ENCODE results near the gene CKS1B. TPM values are rescaled to one million over a fixed set of nuclear protein-coding genes. Genes with fewer than 3 reads are reported as not detected.

The CKS1B gene
- total RNA-seq, 4 donors from 2014 or later, result 34.9 to 72.8 (median 55.3) TPM

GRCh38 chr1:155022136-155022926 is 47.9 kb downstream of the CKS1B start:
- TF ChIP-seq POLR2A (IDR thresholded peaks at IDR 0.05) (no peak), CTCF (IDR thresholded peaks at IDR 0.05) (no peak)
- Histone ChIP-seq H3K27me3 (no peaks in the 10 kb centered on the region), H3K4me1 (peaks cover 20 to 77% (median 35%) of the 10 kb centered on the region in 3 donors), H3K4me3 (no peak overlapping the region), H3K27ac (peak overlapping the region in 1 of 4 donors; percentile 20), H3K36me3 (peaks cover 0 to 17% (median 0%) of the 10 kb centered on the region in 3 donors), H3K9me3 (no peaks in the 10 kb centered on the region)
- WGBS, 2 donors, result 71 to 74% methylated on average over 6 to 8 of the region's 8 CpGs
- no peak for DNase-seq
- intact Hi-C loops (cut with DNase I), result no loop called here

- Histone ChIP-seq H3K36me3 (peaks cover 0 to 17% (median 0%) of the 10 kb centered on the region in 3 donors), H3K27me3 (no peaks in the 10 kb centered on the region), H3K4me3 (no peak overlapping the region), H3K4me1 (peaks cover 16 to 71% (median 29%) of the 10 kb centered on the region in 3 donors), H3K27ac (peak overlapping the region in 1 of 4 donors; percentile 20), H3K9me3 (no peaks in the 10 kb centered on the region)
- intact Hi-C loops (cut with DNase I), result no loop called here
- DNase-seq, result no peak
- TF ChIP-seq POLR2A (IDR thresholded peaks at IDR 0.05) (no peak), CTCF (IDR thresholded peaks at IDR 0.05) (no peak)
- WGBS, 2 donors, result 28 to 39% methylated on average over 2 to 3 of the region's 4 CpGs
Observed at GRCh38 chr1:155022927-155023236, 48.4 kb downstream of the CKS1B start.

GRCh38 chr1:155023627-155024026 is 49.1 kb downstream of the CKS1B start:
- Histone ChIP-seq H3K36me3 (peaks cover 0 to 9% (median 0%) of the 10 kb centered on the region in 3 donors), H3K27me3 (no peaks in the 10 kb centered on the region), H3K4me1 (peaks cover 8 to 64% (median 22%) of the 10 kb centered on the region in 3 donors), H3K27ac (no peak overlapping the region), H3K4me3 (no peak overlapping the region), H3K9me3 (no peaks in the 10 kb centered on the region)
- DNase-seq, result no peak
- 78 to 79% methylated on average over 4 to 5 of the region's 5 CpGs for WGBS, 2 donors
- no peak for TF ChIP-seq POLR2A (IDR thresholded peaks at IDR 0.05)
- TF ChIP-seq CTCF (IDR thresholded peaks at IDR 0.05), result no peak
- intact Hi-C loops (cut with DNase I), result no loop called here

GRCh38 chr1:155024315-155024714 is 49.8 kb downstream of the CKS1B start:
- Histone ChIP-seq H3K27me3 (no peaks in the 10 kb centered on the region), H3K4me1 (peaks cover 1 to 57% (median 17%) of the 10 kb centered on the region in 3 donors), H3K4me3 (no peak overlapping the region), H3K36me3 (peaks cover 0 to 2% (median 0%) of the 10 kb centered on the region in 3 donors), H3K27ac (no peak overlapping the region), H3K9me3 (no peaks in the 10 kb centered on the region)
- intact Hi-C loops (cut with DNase I), result no loop called here
- TF ChIP-seq POLR2A (IDR thresholded peaks at IDR 0.05) (no peak), CTCF (IDR thresholded peaks at IDR 0.05) (no peak)
- no peak for DNase-seq
- WGBS, 2 donors, result 71 to 87% methylated on average over 3 to 9 of the region's 9 CpGs

GRCh38 chr1:155026154-155026553 is 51.7 kb downstream of the CKS1B start:
- intact Hi-C loops (cut with DNase I), result no loop called here
- H3K4me3 ChIP-seq, result no peak overlapping the region
- no peaks in the 10 kb centered on the region for H3K9me3 ChIP-seq
- no peak for TF ChIP-seq CTCF (IDR thresholded peaks at IDR 0.05)
- no peak for TF ChIP-seq POLR2A (IDR thresholded peaks at IDR 0.05)
- peaks cover 0 to 40% (median 11%) of the 10 kb centered on the region in 3 donors for H3K4me1 ChIP-seq
- no peaks in the 10 kb centered on the region for H3K27me3 ChIP-seq
- WGBS, 2 donors, result 33% methylated on average over 2 to 4 of the region's 9 CpGs
- no peaks in the 10 kb centered on the region for H3K36me3 ChIP-seq
- no peak for DNase-seq
- peak overlapping the region in 1 of 4 donors; percentile 11 for H3K27ac ChIP-seq
